Lung (tissue), 12 donors: ENCODE results near the gene BMPR1B. TPM values are rescaled to one million over a fixed set of nuclear protein-coding genes. Genes with fewer than 3 reads are reported as not detected.

Source experiments
- ATAC-seq: fragments of 200-7000 bp; cut with Tn5 transposase; one replicate; pipeline ENCODE4 v1.9.1; 2020; ENCODE audit warnings: moderate number of reproducible peaks; ENCODE audit not compliant: insufficient read depth, low FRiP score
- DNase-seq, 3 donors: peaks; one replicate each; pipeline ENCODE4 v3.0.0-alpha.2; 2013 to 2017
- H3K27ac ChIP-seq, 2 donors: one replicate each; pipeline ENCODE4 v1.5.1; 2013; ENCODE audit warnings: mild to moderate bottlenecking in 2 of 2, moderate library complexity in 2 of 2, control low read depth in 1 of 2, inconsistent platforms in 1 of 2, low read depth in 1 of 2, low read length in 1 of 2
- H3K27me3 ChIP-seq, 3 donors: one replicate each; pipeline ENCODE4 v1.5.1; 2013; ENCODE audit warnings: low read length in 2 of 3; ENCODE audit not compliant: control insufficient read depth in 3 of 3, insufficient read depth in 3 of 3
- H3K36me3 ChIP-seq, 4 donors: one replicate each; pipeline ENCODE4 v1.5.1; 2013; ENCODE audit warnings: low read length in 4 of 4, mild to moderate bottlenecking in 1 of 4, moderate library complexity in 1 of 4; ENCODE audit not compliant: control insufficient read depth in 4 of 4, insufficient read depth in 4 of 4
- H3K4me1 ChIP-seq, 5 donors: one replicate each; pipeline ENCODE4 v1.5.1; 2013; ENCODE audit warnings: low read length in 5 of 5, mild to moderate bottlenecking in 2 of 5, moderate library complexity in 1 of 5; ENCODE audit not compliant: control insufficient read depth in 5 of 5, insufficient read depth in 5 of 5
- H3K4me3 ChIP-seq: one replicate; pipeline ENCODE4 v1.5.1; 2013; ENCODE audit warnings: mild to moderate bottlenecking, control low read depth, moderate library complexity
- H3K9ac ChIP-seq, 2 donors: one replicate each; pipeline ENCODE4 v1.5.1; 2013; ENCODE audit warnings: low read length in 2 of 2, control low read depth in 1 of 2; ENCODE audit not compliant: insufficient read depth in 1 of 2
- H3K9me3 ChIP-seq, 4 donors: one replicate each; pipeline ENCODE4 v1.5.1; 2013; ENCODE audit warnings: low read length in 3 of 4, mild to moderate bottlenecking in 1 of 4, moderate library complexity in 1 of 4; ENCODE audit not compliant: control insufficient read depth in 4 of 4, insufficient read depth in 3 of 4
- CTCF ChIP-seq: IDR thresholded peaks from 2 replicates; pipeline ENCODE4 v1.5.1; 2012; ENCODE audit warnings: mild to moderate bottlenecking; ENCODE audit errors: control extremely low read depth, extremely low read depth
- WGBS, 2 donors: extraction: QIAGEN DNeasy Blood & Tissue Kit; methylation state at CpG; one replicate each; pipeline ENCODE4 v1.1.7; 2013; 5-methylcytosine and 5-hydroxymethylcytosine counted together
- polyA plus RNA-seq, 2 donors: library from polyadenylated mRNA; stranded (reverse); fragments of 200-250 nt; gene quantifications; one replicate each; pipeline ENCODE4 v1.2.1, GENCODE V29; 2013
- total RNA-seq, 2 donors: library from RNA; depleted of rRNA in 1 of 2; stranded (reverse); fragments of >200 nt in 1 of 2; gene quantifications; one replicate each; pipeline ENCODE4 v1.2.1, GENCODE V29; 2014 to 2021
- donor health status: control.
- donor health status: control.
- donor health status: Bipolar disorder and iron deficiency.
- donor health status: healthy.
- donor health status: DM: yes; HTN: yes; CAD: no.

The BMPR1B gene
- total and polyA plus RNA-seq, 4 donors: 0.65 to 7.3 (median 1.9) TPM

GRCh38 chr4:94803181-94803580, 45.4 kb downstream of the BMPR1B start:
- Histone ChIP-seq H3K9me3 (no peaks in the 10 kb centered on the region), H3K4me3 (no peak overlapping the region), H3K27me3 (no peaks in the 10 kb centered on the region), H3K27ac (no peak overlapping the region), H3K9ac (no peak overlapping the region), H3K36me3 (no peaks in the 10 kb centered on the region), H3K4me1 (peaks cover 0 to 9% (median 4%) of the 10 kb centered on the region in 5 donors)
- ATAC-seq (no peak), DNase-seq (no peak)
- 70 to 81% methylated on average over 2 of the region's 2 CpGs for WGBS, 2 donors
- no peak for TF ChIP-seq CTCF

- no peak for DNase-seq
- H3K9ac ChIP-seq: no peak overlapping the region
- no peaks in the 10 kb centered on the region for H3K9me3 ChIP-seq
- H3K27me3 ChIP-seq: no peaks in the 10 kb centered on the region
- H3K27ac ChIP-seq: no peak overlapping the region
- 77 to 85% methylated on average over 4 of the region's 4 CpGs for WGBS, 2 donors
- no peak for ATAC-seq
- no peak overlapping the region for H3K4me3 ChIP-seq
- peaks cover 0 to 9% (median 4%) of the 10 kb centered on the region in 5 donors for H3K4me1 ChIP-seq
- no peaks in the 10 kb centered on the region for H3K36me3 ChIP-seq
- TF ChIP-seq CTCF: no peak
These were observed 46.9 kb downstream of the BMPR1B start for GRCh38 chr4:94804650-94805049.

- 93 to 99% methylated on average over 2 of the region's 2 CpGs for WGBS, 2 donors
- Histone ChIP-seq H3K4me1 (peaks cover 0 to 6% (median 2%) of the 10 kb centered on the region in 5 donors), H3K36me3 (no peaks in the 10 kb centered on the region), H3K4me3 (no peak overlapping the region), H3K27me3 (no peaks in the 10 kb centered on the region), H3K9me3 (no peaks in the 10 kb centered on the region), H3K9ac (no peak overlapping the region), H3K27ac (no peak overlapping the region)
- ATAC-seq: no peak
- no peak for TF ChIP-seq CTCF
- no peak for DNase-seq
These were observed 48.6 kb downstream of the BMPR1B start for GRCh38 chr4:94806376-94806775.

GRCh38 chr4:94811643-94812042, 53.9 kb downstream of the BMPR1B start:
- Histone ChIP-seq H3K4me1 (no peaks in the 10 kb centered on the region), H3K9me3 (no peaks in the 10 kb centered on the region), H3K4me3 (no peak overlapping the region), H3K36me3 (no peaks in the 10 kb centered on the region), H3K9ac (no peak overlapping the region), H3K27me3 (peaks cover 0 to 3% (median 0%) of the 10 kb centered on the region in 3 donors), H3K27ac (no peak overlapping the region)
- DNase-seq: no peak
- no peak for TF ChIP-seq CTCF
- ATAC-seq: no peak
- 60 to 69% methylated on average over 5 of the region's 5 CpGs for WGBS, 2 donors
